Prostate gland (tissue), 1 donor: ENCODE data around the gene LMAN2.

ENCODE experiments used
- POLR2A ChIP-seq: fragments of 450-650 bp; IDR thresholded peaks from one replicate; pipeline ENCODE4 v1.6.1; 2016; ENCODE audit warnings: antibody characterized with exemption, mild to moderate bottlenecking
- POLR2AphosphoS5 ChIP-seq: sonication (generic); formaldehyde crosslinking; IDR thresholded peaks from one replicate; pipeline ENCODE4 v1.6.1; 2017; ENCODE audit warnings: antibody characterized with exemption

DNA sequence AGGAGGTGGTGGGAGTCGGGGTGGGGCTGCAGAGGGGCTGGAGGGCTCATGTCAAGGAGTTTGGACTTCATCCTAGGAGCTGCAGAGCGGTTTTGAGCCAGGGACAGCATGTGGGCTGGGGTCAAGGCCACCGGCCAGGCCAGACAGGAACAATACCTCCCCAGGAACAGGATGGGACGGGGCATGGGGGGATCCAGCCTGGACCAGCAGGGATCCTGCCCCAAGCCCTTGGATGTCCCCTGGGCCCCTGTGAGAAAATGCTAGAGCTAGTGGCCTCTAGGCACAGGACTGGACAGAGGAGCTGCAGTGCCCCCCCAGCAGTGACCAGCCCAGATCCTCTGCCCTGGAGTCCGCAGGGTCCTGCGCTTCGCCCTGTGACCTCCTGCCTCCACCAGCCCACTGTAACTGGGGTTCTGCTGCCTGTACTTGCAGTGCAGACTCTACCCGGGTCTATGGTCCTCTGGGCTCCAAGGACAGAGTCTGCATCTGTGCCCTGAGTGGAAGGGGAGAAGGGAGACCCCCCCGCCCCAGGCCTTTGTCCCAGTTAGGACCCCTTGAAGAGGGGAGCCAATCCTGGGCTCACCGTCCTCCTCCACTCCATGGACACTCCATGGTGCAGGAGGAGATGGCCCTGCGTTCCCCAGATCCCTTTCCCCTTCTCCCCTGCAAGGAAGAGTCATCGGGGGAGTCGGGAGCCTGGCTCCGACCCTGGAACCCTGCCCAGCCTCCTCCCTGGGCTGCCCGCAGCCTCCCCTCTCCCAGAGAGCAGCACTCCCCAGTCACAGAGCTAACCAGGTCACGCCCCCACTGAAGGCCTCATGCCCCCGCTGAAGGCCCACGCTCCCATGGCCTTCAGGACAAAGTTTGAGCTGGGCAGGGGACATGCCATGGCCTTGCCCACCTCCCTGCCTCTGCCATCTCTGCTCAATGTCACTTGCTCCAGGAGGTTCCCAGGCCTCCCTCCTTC lies 36.8 kb downstream of the LMAN2 start:
- TF ChIP-seq POLR2A (no peak), POLR2AphosphoS5 (no peak)
